Hindlimb muscle (tissue), 1 donor: ENCODE data around the gene SLC36A1. TPM values are rescaled to one million over a fixed set of nuclear protein-coding genes. Genes with fewer than 3 reads are reported as not detected.

Source experiments
- DNase-seq: peaks from one replicate; pipeline ENCODE4 v3.0.0-alpha.2; 2013
- polyA plus RNA-seq: library from polyadenylated mRNA; unstranded; fragments of 120-200 nt; gene quantifications from one replicate; pipeline ENCODE4 v1.2.1, GENCODE V29; 2013; ENCODE audit not compliant: insufficient read length

Gene SLC36A1
- polyA plus RNA-seq, 1 donor, result 21.6 TPM

DNA sequence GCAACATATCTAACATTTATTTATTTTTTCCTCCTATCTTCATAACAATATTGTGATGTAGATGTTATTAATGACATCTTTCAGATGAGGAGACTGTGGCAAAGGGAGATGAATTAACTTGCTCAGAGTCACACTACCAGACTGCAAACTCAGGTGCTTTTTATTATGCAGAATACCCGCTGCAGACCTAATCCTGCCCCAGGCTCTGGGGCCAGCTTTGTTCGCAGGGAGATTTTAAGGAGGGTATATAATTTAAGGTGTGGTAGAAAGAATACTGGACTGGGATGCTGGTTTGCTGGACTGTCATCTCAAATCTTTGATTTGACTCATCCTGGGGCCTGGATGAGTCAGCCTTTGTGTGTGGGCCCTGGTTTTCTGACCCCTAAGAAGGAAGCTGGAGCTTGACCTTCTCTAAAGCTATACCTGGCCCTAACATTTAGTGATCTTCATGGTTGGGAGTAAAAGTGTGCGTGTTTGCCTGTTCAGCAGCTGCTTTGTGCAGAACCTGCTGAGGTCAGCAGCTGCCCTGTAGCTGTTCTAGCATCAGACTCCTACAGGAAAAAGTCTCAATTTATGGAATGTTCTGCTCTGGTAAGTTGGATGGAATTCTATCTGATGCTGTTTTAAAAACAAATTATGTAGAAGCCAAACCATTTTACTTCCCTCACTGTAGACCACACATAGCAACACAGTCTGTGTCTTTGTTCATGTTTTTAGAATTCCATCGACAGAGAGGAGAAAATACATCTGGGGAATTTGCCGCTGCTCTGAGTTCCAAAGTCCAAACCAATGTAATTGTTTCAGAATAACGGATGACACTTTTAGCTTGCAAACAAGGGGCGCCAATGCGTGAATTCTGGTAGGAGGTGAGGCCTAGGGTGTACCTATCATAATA lies 4.5 kb downstream of the SLC36A1 start:
- no peak for DNase-seq

DNA sequence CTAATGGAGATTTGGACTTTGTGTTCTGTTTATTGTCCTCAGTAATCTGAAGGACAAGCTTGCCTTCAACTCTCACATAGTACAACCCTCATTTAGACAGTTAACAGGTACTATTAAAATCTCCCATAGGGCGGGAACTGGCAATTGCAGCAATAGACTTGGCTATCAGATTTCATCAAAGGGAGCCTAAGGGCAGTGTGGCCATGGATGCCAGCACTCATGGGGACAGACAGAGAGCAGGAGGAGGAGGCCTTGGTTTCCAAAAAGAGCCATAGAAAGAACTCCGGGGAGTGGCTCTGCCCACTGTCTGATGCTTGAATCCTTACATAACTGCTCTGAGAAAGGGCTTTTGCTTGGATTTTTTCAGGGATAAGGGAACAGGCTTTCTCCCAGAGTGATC lies 6.8 kb downstream of the SLC36A1 start:
- no peak for DNase-seq

DNA sequence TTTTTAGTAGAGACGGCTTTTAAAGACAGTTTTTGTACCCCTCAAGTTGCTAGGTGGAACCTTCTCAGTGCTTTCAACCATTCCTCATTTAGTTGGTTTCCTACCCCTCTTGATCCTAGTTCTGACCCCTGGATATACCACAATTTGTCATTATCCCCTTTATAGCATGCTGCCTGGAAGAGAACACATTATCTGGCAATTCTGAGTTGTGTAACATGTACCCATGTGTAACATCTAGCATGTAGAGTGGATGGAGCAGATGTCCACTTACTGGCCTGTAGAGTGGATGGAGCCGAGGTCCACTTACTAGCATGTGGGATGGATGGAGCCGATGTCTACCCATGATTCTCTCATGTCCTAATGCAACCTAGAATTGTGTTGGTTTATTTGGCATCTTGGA lies 7.5 kb downstream of the SLC36A1 start:
- DNase-seq, result no peak

DNA sequence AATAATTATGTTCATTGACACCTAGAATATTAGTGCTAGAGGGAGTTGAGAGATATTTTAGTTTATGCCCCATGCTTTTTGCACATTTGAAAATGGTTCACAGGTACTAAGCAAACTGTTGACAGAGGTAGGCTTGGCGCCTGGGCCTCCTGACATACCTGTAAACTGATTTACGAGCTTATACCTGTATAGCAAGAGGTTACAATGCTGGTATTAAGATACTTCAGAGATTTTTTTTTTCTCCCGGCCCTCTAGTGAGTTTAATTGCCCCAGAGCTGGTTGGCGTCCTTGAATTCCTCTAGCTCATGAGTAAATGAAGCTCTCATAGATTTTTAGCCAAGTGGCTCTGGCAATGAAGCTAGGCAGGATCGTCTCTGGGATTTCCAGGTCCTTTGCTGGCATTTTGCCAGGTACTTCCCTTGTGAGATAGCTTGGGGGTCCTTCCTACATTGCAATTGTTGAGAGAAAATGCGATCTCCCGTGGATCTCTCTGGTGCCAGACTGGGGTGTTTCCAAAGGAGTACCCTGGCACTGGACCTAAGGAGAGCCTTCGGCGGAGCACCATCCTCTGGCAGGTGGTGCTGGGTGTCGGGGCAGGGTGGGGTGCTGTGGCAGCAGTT lies 9.0 kb downstream of the SLC36A1 start:
- no peak for DNase-seq

DNA sequence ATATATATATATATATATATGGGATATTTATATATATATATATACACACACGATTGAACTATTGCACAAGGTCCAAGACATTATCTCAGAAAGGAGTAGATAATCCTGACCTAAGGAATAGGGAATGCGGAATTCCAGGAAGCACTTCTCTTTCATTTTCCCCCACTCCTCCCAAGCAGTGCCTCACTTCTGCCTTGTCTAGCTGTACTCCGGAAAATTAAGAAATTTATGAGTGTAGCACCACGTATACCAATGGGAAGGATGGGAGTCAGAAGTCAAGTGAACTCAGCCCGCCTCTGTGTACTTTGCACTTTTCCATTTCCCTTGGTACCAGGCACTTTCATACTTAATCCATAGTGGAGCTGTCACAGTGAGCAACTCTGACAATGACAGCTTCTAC lies 10.9 kb downstream of the SLC36A1 start:
- DNase-seq, result no peak

DNA sequence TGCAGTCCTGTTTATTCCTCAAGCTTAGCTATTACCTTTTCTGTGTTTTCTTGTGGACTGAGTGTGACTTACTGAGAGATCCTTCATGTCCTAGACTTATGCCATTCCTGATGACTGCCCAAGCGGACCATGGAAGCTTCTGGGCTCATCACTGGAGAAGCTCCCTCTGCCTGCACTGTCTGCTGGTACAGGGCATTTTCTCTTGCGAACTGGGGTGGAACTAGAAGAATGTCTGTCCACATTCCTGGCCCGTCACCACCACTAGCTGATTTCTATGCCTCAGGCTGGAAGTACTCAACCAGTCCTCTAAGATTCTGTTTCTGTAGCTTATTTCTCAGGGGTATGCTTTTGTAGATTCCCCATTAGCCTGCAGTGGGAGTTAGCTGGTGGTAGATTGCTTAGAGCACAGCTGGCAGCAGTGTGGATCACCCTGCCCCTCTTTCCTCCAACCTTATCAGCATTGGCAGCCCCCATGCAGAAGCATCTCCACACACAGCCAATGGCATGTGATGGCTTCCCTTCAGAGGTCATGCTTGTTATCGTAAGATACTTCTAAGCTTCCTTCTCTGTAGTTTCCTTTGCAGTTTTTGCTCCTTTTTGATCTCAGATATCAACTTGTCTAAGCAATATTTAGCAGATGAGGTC lies 12.4 kb downstream of the SLC36A1 start:
- no peak for DNase-seq

DNA sequence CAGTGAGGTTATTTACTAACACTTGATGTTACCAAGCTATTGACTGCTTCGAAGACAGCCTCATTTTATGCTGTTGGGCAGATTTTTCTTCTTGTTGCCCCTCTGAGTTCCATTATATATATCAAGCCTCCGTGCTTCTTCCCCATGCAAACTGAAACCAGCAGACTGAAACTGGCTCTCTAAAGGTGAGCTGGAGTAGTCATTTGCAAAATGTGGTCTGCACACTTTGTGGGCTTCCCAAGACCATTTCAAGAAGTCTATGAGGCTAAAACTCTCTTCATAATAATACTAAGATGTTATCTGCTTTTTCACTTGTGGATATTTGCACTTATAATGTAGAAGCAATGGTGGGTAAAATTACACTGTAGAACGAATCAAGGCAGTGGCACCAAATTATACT lies 13.9 kb downstream of the SLC36A1 start:
- DNase-seq, result no peak

DNA sequence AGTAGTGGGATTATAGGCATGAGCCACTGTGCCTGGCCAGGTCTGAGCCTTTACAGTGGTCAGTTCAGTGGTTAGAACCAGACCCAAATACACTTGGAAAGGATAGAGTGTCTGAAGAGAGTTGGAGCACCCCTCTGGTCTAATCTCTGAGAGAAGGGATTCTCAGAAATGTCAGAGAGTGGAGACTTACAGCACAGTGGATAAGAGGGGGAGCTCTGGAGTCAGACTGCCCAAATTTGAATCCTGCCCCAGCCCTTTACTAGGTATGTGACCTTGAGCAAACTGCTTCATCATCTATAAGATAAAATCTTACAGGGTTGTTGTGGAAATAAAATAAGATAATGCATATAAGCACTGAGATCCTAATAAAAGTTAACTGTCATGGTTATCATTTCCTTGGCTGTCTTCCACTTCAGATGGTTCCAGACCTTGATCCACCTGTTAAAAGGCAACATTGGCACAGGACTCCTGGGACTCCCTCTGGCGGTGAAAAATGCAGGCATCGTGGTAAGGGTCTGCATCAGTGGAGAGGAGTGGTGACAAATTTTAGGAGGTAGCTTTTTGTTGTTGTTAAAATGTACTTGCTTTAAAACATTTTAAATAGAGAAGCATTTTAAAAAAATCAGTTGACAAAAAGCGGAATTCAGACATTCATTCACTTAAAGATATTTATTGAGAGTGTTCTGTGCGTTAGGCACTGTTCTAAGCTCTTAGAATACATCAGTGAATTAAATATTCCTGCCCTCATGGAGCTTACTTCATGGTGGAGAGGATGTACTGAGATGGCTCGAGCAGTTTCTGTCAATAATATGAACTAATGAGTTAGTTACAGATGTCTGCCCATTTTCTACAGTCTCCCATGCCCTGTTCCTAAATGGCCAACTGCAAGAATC lies 16.0 kb downstream of the SLC36A1 start:
- no peak for DNase-seq

DNA sequence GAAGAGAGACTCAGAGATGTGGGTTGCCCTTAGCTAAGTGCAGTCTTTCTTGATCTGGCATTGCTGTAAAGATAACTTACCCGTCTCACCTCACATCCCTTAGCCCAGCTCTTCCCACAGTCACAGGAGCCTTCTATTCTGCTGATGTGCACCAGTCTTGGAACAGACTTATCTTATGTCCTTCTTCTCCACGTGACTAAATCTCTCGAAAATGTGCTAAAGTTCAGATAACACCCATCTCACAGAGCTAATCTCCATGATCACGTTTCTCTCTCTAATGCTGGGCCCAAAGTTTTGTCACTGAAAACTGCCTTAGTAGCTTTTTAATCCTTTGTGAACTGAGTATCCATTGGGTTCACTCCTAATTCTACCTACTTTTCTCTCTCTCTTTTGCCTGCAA lies 16.7 kb downstream of the SLC36A1 start:
- no peak for DNase-seq

DNA sequence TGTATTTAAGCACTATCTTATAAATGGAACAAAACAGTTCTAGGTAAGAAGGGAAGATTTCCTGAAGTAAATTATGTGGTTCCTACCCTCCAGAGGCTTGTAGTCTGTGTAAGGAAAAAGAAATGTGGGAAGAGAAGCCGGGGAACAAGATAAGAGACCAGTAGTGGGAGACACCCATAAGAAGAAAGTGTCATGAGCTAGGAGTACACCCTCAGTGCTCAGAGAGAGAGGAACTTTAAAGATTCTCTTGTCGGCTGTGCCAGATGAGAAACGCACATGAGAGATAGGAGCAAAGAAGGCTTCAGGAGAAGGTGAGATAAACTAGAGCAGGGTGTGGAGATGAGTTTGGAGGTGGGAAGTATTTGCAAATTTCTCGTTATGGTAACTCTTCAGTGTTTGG lies 18.1 kb downstream of the SLC36A1 start:
- DNase-seq, result no peak

DNA sequence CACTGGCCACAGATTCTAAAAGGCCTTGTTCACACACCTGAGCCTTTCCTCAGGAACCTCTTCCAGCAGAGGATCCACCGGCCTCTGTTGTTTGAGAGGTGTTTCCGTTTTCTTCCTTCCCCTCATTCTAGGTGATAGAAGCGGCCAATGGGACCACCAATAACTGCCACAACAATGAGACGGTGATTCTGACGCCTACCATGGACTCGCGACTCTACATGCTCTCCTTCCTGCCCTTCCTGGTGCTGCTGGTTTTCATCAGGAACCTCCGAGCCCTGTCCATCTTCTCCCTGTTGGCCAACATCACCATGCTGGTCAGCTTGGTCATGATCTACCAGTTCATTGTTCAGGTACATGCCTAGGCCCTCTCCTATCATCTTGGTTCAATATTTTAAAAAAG lies 20.2 kb downstream of the SLC36A1 start:
- no peak for DNase-seq

DNA sequence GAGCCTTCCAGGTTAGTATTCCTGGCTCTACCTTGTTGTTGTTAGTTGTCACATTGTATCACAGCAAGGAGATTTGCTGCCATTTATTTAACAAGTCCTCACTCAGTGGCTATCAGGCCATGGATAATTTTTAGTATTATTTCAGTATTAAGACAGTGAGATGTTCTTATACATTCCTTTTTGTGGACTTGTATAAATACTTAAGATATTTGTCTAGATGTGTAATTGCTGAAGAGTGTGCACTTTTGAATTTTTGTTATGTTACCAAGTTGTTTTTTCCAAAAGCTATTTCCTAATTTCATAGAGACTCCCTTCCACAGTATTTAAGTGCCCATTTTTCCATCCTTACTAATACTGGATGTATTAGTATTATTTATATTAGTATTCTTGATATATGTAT lies 22.0 kb downstream of the SLC36A1 start:
- no peak for DNase-seq

DNA sequence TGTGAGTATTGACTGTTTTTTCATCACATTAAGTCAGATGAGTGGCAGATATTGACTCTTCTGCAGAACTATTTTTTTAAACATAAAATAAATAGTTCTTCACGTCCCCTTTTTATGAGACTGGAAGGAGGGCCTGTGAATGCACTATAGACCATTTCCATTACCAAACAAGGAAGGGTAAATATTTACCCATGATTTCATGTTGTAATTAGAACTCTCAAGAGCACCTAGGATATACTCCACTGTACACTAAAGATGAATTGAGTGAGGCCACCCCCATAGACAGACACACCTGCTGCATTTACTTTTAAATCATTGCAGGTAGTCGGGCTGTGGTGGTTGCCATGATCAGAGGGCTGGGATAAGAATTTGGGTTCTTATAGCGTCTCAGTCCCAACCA lies 22.6 kb downstream of the SLC36A1 start:
- no peak for DNase-seq

DNA sequence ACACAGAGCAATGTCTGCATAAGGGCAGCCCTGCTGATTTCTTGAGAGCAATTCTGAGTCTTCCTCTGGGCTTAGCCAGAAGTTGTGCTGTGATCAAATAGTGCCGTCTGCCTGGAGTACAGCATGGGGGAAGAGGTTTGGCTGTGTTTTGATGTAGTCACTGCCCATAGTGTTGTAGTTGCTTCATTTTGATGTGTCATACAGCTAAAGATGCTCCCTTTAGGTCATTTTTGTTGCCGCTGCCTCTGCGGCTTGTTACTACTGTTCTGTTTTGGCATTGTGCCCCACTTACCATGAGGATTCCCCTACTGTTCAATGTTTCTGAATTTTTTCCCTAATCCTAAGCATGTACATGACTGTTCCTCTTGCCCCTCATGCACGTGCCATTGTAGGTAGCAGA lies 23.0 kb downstream of the SLC36A1 start:
- DNase-seq, result no peak

DNA sequence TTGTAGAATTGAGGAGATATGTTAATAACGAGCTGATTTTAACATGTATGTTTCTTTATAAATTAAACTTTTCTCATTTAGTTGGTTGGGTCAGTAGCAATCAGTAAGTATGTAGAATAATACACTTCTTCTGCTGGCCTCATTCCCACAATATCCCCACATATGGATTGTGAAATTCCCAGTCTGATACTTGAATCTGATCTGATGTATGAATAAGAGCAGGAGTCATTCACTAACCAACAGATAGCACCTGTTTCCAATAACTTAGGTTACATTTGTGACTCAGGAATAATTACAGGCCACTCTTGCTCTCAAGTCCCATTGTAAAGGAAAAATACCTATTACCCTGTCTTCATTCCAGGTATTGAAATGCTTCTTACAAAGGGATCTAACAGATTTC lies 23.9 kb downstream of the SLC36A1 start:
- no peak for DNase-seq

DNA sequence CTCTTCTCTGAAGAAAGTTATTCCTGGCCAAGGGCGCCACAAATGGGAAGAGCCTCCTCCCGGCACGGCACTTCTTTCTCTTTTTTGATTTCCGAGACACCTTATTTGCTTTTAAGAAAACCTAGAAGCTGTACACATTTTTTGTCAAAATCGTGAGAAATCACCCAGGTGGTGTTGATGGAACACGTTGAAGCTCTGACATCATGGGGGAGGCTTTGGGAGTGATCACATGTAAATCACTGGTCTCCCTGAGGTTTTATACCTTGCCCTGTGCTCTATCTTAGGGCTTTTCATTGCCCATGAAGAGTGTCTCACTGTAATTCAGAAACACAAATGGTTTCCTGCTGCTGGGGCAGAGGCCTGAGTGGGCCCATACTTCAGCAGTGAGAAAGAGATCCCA lies 27.4 kb downstream of the SLC36A1 start:
- no peak for DNase-seq

DNA sequence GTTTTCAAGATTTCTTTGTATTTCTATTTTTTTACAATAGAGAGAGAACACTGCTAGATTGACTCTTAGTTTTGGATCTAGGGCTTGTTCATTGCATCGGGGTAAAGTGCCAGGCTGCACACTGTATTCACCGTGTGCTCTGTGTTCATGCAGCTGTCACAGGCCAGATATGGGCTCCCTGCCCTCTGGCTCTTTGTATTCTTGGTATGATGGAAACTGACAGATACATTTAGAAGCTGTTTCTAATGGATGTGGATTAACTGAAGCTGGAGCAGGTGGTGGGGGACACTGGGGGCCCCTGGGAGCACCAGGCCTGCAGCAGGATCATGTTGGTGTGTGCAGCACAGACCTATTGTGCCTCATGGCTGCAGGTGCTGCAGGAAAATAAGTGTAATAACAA lies 28.0 kb downstream of the SLC36A1 start:
- DNase-seq, result no peak

DNA sequence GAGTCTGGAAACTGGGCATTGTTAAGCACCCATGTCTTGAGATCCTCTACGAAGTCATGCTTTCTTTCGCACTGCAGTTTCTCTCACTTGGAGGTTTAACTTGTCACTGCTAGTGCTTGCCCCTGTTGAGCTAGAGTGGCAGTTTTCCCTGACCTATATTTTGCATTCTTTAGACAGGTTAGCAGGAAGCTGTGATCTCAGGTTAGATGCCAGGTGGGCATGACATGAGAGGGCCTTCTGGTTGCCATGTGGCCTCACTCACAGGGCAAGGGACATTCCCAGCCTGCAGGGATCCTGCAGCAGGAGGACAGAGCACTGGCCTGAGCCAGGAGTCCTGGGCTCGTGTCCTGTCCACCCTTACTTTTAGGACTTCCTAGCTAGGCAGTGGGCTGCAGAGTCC lies 28.6 kb downstream of the SLC36A1 start:
- no peak for DNase-seq

DNA sequence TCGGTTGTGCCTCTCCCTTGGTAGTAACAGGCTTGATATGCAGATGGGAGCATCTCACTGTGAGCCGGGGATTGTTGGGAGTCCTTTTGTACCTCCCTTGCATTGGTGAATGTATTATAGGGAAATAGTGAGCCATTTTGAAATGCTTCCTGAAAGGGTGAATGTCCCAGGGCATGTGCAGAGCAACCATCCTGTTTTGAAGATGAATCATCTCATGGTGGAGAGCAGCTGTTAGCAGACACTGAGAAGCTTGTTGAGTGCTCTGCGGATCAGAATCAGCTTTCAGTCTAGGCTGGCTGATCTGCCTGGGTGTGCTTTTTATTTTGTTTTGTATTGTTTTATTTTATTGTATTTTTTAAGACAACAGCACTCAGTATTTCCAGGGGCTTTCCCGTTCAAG lies 29.7 kb downstream of the SLC36A1 start:
- DNase-seq, result no peak

DNA sequence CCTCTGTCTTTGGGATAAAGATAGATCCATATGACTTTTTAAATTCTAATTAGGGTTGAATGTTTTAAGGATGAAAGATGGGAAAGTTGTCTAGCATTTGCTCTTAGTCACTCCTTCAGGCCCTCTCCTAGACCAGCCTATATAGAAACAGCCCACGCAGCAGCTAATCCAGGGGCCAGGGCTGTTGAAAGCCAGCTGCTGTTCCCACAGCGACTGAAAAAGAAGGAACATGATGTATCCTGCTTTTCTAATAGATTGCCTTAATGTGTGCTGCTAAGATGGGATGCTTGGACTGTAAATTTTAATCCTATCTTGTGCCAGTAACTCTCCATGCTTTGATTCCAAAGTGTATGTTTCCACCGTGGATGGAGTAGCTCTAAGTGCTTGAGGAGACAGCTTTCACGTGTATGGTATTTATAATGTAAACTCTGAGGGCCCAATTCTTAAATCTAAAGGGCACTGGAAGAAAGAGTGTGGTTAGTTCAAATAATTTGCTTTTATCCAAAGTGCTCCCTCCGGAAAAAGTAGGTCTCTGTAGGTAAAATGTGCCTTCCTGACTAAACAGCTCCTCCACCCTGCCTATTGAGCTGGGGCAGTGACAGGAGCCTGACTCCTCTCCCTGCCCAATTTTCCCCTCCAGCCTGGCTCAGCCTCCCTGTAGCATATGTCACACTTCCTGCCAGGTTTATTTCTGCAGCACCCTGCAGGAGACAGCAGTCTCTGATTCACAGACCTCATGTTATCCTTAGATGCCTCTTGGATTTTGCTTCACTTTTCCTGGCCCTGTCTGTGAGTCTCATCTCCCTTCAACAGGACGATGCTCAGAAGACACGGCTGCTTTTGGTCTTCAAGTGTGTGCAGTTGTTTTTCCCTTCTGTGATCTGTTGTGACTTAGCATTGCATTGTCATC lies 33.2 kb downstream of the SLC36A1 start:
- DNase-seq, result no peak

DNA sequence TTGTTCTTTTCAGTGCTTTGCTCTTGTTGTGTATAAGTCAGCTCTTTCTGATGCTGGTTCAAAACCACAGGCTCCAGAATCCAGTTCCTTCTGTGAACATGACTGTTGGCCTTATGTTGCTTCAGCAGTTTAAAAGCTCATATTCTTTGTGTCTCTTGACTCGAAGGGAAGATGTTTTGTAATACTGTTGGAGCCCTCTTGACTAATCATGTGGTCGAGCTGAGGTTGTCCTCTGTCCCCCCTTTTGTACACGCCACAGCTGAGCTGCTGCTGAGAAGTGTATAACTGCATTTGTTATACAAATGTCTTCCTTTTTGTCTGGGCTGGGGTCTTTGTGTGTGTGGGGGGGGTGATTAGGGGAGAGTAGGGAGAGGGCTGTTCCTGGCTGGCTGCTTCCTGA lies 35.8 kb downstream of the SLC36A1 start:
- no peak for DNase-seq

DNA sequence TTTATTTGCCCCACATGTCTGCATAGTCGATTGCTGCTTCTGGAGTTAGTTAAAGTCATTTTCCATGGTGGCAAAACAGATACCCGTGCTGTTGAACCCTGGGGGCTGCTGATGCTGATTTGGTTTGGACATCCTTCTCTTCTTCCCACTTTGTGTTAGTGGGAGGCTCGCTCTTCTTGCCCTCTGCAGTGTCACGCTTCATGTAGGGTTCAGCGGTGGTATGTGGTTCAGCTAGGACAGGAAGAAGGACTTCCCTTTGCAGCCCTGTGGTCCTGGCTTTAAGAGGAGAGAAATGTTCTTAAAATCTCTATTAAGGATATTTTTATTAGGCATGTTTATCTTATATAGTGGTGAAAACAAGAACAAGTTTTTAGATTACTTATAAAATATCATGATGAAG lies 36.2 kb downstream of the SLC36A1 start:
- no peak for DNase-seq
